Liver (tissue), 9 donors: Measurements from ENCODE around the gene VGLL4. TPM values are rescaled to one million over a fixed set of nuclear protein-coding genes. Genes with fewer than 3 reads are reported as not detected.

Experiments used
- DNase-seq: peaks from one replicate; pipeline ENCODE4 v3.0.0-alpha.2; 2017; ENCODE audit warnings: low spot score
- H3K27ac ChIP-seq, 2 donors: one replicate each; pipeline ENCODE4 v1.7.0; 2013; ENCODE audit warnings: inconsistent platforms in 2 of 2, low read length in 2 of 2, control low read depth in 1 of 2, low read depth in 1 of 2, mild to moderate bottlenecking in 1 of 2
- H3K27me3 ChIP-seq, 4 donors: one replicate each; pipeline versions ENCODE4 v1.6.1 to v1.7.0; 2013; ENCODE audit warnings: low read length in 3 of 4, inconsistent platforms in 1 of 4, mild to moderate bottlenecking in 1 of 4, moderate library complexity in 1 of 4; ENCODE audit not compliant: control insufficient read depth in 4 of 4, insufficient read depth in 4 of 4
- H3K36me3 ChIP-seq, 4 donors: one replicate each; pipeline versions ENCODE4 v1.6.1 to v1.7.0; 2013; ENCODE audit warnings: low read length in 3 of 4, mild to moderate bottlenecking in 3 of 4, low read depth in 1 of 4, moderate library complexity in 1 of 4; ENCODE audit not compliant: control insufficient read depth in 4 of 4, insufficient read depth in 3 of 4
- H3K4me1 ChIP-seq, 4 donors: one replicate each; pipeline versions ENCODE4 v1.6.1 to v1.7.0; 2013; ENCODE audit warnings: low read length in 3 of 4, mild to moderate bottlenecking in 3 of 4, moderate library complexity in 1 of 4; ENCODE audit not compliant: control insufficient read depth in 4 of 4, insufficient read depth in 4 of 4
- H3K4me3 ChIP-seq, 3 donors: one replicate each; pipeline versions ENCODE4 v1.6.1 to v1.7.0; 2013; ENCODE audit warnings: low read length in 3 of 3, control low read depth in 1 of 3, low read depth in 1 of 3, mild to moderate bottlenecking in 1 of 3
- H3K9ac ChIP-seq, 2 donors: one replicate each; pipeline ENCODE4 v1.7.0; 2013; ENCODE audit warnings: low read length in 2 of 2, mild to moderate bottlenecking in 2 of 2, moderate library complexity in 2 of 2, control low read depth in 1 of 2, low read depth in 1 of 2
- H3K9me3 ChIP-seq, 4 donors: one replicate each; pipeline versions ENCODE4 v1.6.1 to v1.7.0; 2013; ENCODE audit warnings: low read length in 3 of 4; ENCODE audit not compliant: control insufficient read depth in 4 of 4
- ATF3 ChIP-seq: IDR thresholded peaks from 2 replicates; pipeline ENCODE4 v1.6.1; 2016; ENCODE audit warnings: antibody characterized with exemption
- CTCF ChIP-seq: fragments of 150-350 bp; IDR thresholded peaks from 2 replicates; pipeline ENCODE4 v1.5.1; 2017; ENCODE audit warnings: improper control_type of control experiment, low read depth, low read length; ENCODE audit not compliant: missing input control
- FOXA1 ChIP-seq: IDR thresholded peaks from 2 replicates; pipeline ENCODE4 v1.6.1; 2016; ENCODE audit warnings: antibody characterized with exemption
- FOXA2 ChIP-seq: IDR thresholded peaks from 2 replicates; pipeline ENCODE4 v1.6.1; 2016; ENCODE audit warnings: antibody characterized with exemption
- GABPA ChIP-seq, 2 donors: IDR thresholded peaks in 1 of 2; conservative IDR thresholded peaks in 1 of 2; 2 replicates each; pipeline ENCODE4 v1.6.1; 2016; ENCODE audit warnings: antibody characterized with exemption in 2 of 2, mild to moderate bottlenecking in 1 of 2, moderate library complexity in 1 of 2
- HNF4A ChIP-seq, 2 donors: conservative IDR thresholded peaks; 2 replicates each; pipeline ENCODE4 v1.6.1; 2016; ENCODE audit warnings: antibody characterized with exemption in 2 of 2, mild to moderate bottlenecking in 2 of 2
- HNF4G ChIP-seq: IDR thresholded peaks from 2 replicates; pipeline ENCODE4 v1.6.1; 2016; ENCODE audit warnings: antibody characterized with exemption
- JUND ChIP-seq, 2 donors: IDR thresholded peaks; 2 replicates each; pipeline ENCODE4 v1.6.1; 2016; ENCODE audit warnings: antibody characterized with exemption in 2 of 2
- NR2F2 ChIP-seq: IDR thresholded peaks from 2 replicates; pipeline ENCODE4 v1.6.1; 2016; ENCODE audit warnings: antibody characterized with exemption
- RAD21 ChIP-seq, 2 donors: IDR thresholded peaks; 2 replicates each; pipeline ENCODE4 v1.6.1; 2016; ENCODE audit warnings: antibody characterized with exemption in 2 of 2, mild to moderate bottlenecking in 2 of 2
- REST ChIP-seq: IDR thresholded peaks from 2 replicates; pipeline ENCODE4 v1.6.1; 2016; ENCODE audit warnings: antibody characterized with exemption, mild to moderate bottlenecking
- RXRA ChIP-seq, 2 donors: IDR thresholded peaks; 2 replicates each; pipeline ENCODE4 v1.6.1; 2017 to 2018; ENCODE audit warnings: antibody characterized with exemption in 2 of 2, mild to moderate bottlenecking in 1 of 2
- TAF1 ChIP-seq: conservative IDR thresholded peaks from 2 replicates; pipeline ENCODE4 v1.6.1; 2016; ENCODE audit warnings: antibody characterized with exemption, mild to moderate bottlenecking
- YY1 ChIP-seq: IDR thresholded peaks from 2 replicates; pipeline ENCODE4 v1.6.1; 2016; ENCODE audit warnings: antibody characterized with exemption, mild to moderate bottlenecking
- ZBTB33 ChIP-seq: IDR thresholded peaks from 2 replicates; pipeline ENCODE4 v1.6.1; 2016; ENCODE audit warnings: antibody characterized with exemption
- WGBS: extraction: QIAGEN DNeasy Blood & Tissue Kit; methylation state at CpG from one replicate; pipeline ENCODE4 v1.1.7; 2013; 5-methylcytosine and 5-hydroxymethylcytosine counted together
- polyA plus RNA-seq, 2 donors: library from polyadenylated mRNA; stranded (reverse) in 1 of 2; unstranded in 1 of 2; fragments of 200-250 nt in 1 of 2; fragments of >200 nt in 1 of 2; fragmentation: Nextera tagmentation in 1 of 2; extraction: Ambion mirVana in 1 of 2; gene quantifications; one replicate each; pipeline versions ENCODE4 v1.2.1 to v1.2.3, GENCODE V29; 2013 to 2015
- total RNA-seq, 2 donors: library from RNA; depleted of rRNA; stranded (reverse); fragments of >200 nt; gene quantifications; one replicate each; pipeline ENCODE4 v1.2.3, GENCODE V29; 2014
- donor health status: healthy.
- donor health status: healthy.
- donor health status: healthy.
- donor health status: healthy.
- donor health status: healthy.

Gene VGLL4
- total and polyA plus RNA-seq, 4 donors = 7.2 to 27.9 (median 13.0) TPM

GRCh38 chr3:11551036-11551435 lies 92.7 kb downstream of the VGLL4 start:
- Histone ChIP-seq H3K27ac (no peak overlapping the region), H3K4me3 (no peak overlapping the region), H3K9ac (no peak overlapping the region), H3K4me1 (peaks cover 5 to 14% (median 8%) of the 10 kb centered on the region in 4 donors), H3K36me3 (peaks cover 0 to 6% (median 2%) of the 10 kb centered on the region in 4 donors), H3K27me3 (no peaks in the 10 kb centered on the region), H3K9me3 (no peaks in the 10 kb centered on the region)
- TF ChIP-seq REST = no peak
- no peak for TF ChIP-seq YY1
- no peak for TF ChIP-seq RXRA (IDR thresholded peaks at IDR 0.05)
- no peak for TF ChIP-seq FOXA2
- TF ChIP-seq HNF4A (conservative IDR thresholded peaks at IDR 0.05) = no peak
- no peak for TF ChIP-seq NR2F2
- no peak for TF ChIP-seq ATF3
- TF ChIP-seq FOXA1 = no peak
- TF ChIP-seq RAD21 (IDR thresholded peaks at IDR 0.05) = no peak
- no peak for TF ChIP-seq HNF4G
- no peak for TF ChIP-seq ZBTB33
- no peak for TF ChIP-seq GABPA (IDR thresholded peaks at IDR 0.05 in 1 of 2, conservative IDR thresholded peaks at IDR 0.05 in 1 of 2)
- WGBS = 88% methylated on average over 17 of the region's 17 CpGs
- no peak for DNase-seq

GRCh38 chr3:11549580-11550140 lies 94.1 kb downstream of the VGLL4 start:
- TF ChIP-seq JUND (IDR thresholded peaks at IDR 0.05) (no peak), GABPA (IDR thresholded peaks at IDR 0.05 in 1 of 2, conservative IDR thresholded peaks at IDR 0.05 in 1 of 2) (no peak), TAF1 (no peak), HNF4A (conservative IDR thresholded peaks at IDR 0.05) (no peak), CTCF (no peak), ZBTB33 (no peak), RXRA (IDR thresholded peaks at IDR 0.05) (no peak), ATF3 (no peak), FOXA2 (no peak), YY1 (no peak), HNF4G (no peak)
- Histone ChIP-seq H3K9ac (no peak overlapping the region), H3K27me3 (no peaks in the 10 kb centered on the region), H3K4me3 (no peak overlapping the region), H3K27ac (no peak overlapping the region), H3K36me3 (peaks cover 0 to 4% (median under 1%) of the 10 kb centered on the region in 4 donors), H3K9me3 (no peaks in the 10 kb centered on the region), H3K4me1 (peaks cover 5 to 14% (median 8%) of the 10 kb centered on the region in 4 donors)
- WGBS = 92% methylated on average over 9 of the region's 9 CpGs
- no peak for DNase-seq
